Smooth muscle cell (in vitro differentiated cells): ENCODE measurements around the gene ITPKB. TPM values are rescaled to one million over a fixed set of nuclear protein-coding genes. Genes with fewer than 3 reads are reported as not detected.

Experiments used
- DNase-seq: peaks from one replicate; lab custom pipeline; 2025; ENCODE audit not compliant: unreplicated experiment; lab: John Stamatoyannopoulos, UW
- H2AFZ ChIP-seq: fragments of 200-600 bp; sonication (generic); 2 replicates; pipeline ENCODE4 v1.6.0; 2016; ENCODE audit warnings: antibody characterized with exemption, low read depth, mild to moderate bottlenecking
- H3F3A ChIP-seq: fragments of 200-600 bp; sonication (generic); 2 replicates; pipeline ENCODE4 v1.6.0; 2017; ENCODE audit warnings: antibody characterized with exemption, low read depth
- H3K27ac ChIP-seq: fragments of 200-600 bp; sonication (generic); 2 replicates; pipeline ENCODE4 v1.5.1; 2016; ENCODE audit warnings: low read depth, mild to moderate bottlenecking
- H3K27me3 ChIP-seq: fragments of 200-600 bp; sonication (generic); 2 replicates; pipeline ENCODE4 v1.6.1; 2016; ENCODE audit warnings: low read depth, mild to moderate bottlenecking
- H3K36me3 ChIP-seq: fragments of 200-600 bp; sonication (generic); 2 replicates; pipeline ENCODE4 v1.5.1; 2016; ENCODE audit warnings: low read depth
- H3K4me1 ChIP-seq: fragments of 200-600 bp; sonication (generic); 2 replicates; pipeline ENCODE4 v1.5.1; 2016; ENCODE audit warnings: low read depth
- H3K4me2 ChIP-seq: fragments of 200-600 bp; sonication (generic); 2 replicates; pipeline ENCODE4 v1.6.0; 2016; ENCODE audit warnings: mild to moderate bottlenecking
- H3K4me3 ChIP-seq: fragments of 200-600 bp; sonication (generic); 2 replicates; pipeline ENCODE4 v1.5.1; 2016; ENCODE audit warnings: mild to moderate bottlenecking
- H3K79me2 ChIP-seq: fragments of 200-600 bp; sonication (generic); 2 replicates; pipeline ENCODE4 v1.6.0; 2016; ENCODE audit warnings: low read depth, mild to moderate bottlenecking
- H3K9ac ChIP-seq: fragments of 200-600 bp; sonication (generic); 2 replicates; pipeline ENCODE4 v1.6.0; 2016; ENCODE audit warnings: low read depth
- H3K9me3 ChIP-seq: fragments of 200-600 bp; sonication (generic); replicated peaks from 2 replicates; pipeline ENCODE4 v1.5.1; 2016; ENCODE audit warnings: low read depth
- H4K20me1 ChIP-seq: fragments of 200-600 bp; sonication (generic); 2 replicates; pipeline ENCODE4 v1.6.0; 2016; ENCODE audit warnings: low read depth
- WGBS: methylation state at CpG from one replicate; pipeline ENCODE4 v1.1.7; 2016; ENCODE audit warnings: low lambda C conversion rate; 5-methylcytosine and 5-hydroxymethylcytosine counted together
- polyA plus RNA-seq: library from polyadenylated mRNA; unstranded; fragments of >200 nt; fragmentation: Nextera tagmentation; extraction: Ambion mirVana; gene quantifications from 2 replicates; pipeline ENCODE4 v1.2.1, GENCODE V29; 2016
- total RNA-seq: library from RNA; depleted of rRNA; stranded (reverse); fragments of >200 nt; gene quantifications from 2 replicates; pipeline ENCODE4 v1.2.3, GENCODE V29; 2014
- TF ChIP-seq, protein P1 (sequence below): fragments of 200-600 bp; sonication (generic); IDR thresholded peaks from 2 replicates; pipeline ENCODE4 v1.5.1; 2017; ENCODE audit warnings: borderline replicate concordance, mild to moderate bottlenecking, antibody characterized with exemption; ENCODE audit not compliant: insufficient read depth, poor library complexity, severe bottlenecking

ITPKB gene
- total and polyA plus RNA-seq, 2 experiments from 2014 or later: 8.9 to 11.4 TPM

DNA sequence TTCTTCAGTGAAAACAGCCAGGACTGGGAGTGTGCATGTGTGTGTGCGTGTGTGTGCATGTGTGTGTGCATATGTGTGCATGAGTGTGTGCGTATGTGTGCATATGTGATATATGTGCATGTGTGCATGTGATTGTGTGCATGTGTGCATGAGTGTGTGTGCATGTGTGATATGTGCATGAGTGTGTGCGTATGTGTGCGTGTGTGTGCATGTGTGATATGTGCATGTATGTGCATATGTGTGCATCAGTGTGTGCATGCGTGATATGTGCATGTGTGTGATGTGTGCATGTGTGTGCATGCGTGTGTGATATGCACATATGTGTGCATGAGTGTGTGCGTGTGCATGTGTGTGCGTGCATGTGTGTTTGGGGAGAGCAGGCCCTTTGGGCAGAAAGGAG is 89.8 kb downstream of the ITPKB start:
- Histone ChIP-seq H3K36me3 (no peaks in the 10 kb centered on the region), H3K4me3 (no peak overlapping the region), H3F3A (no peaks in the 10 kb centered on the region), H2AFZ (no peak overlapping the region), H3K27ac (no peak overlapping the region), H4K20me1 (no peaks in the 10 kb centered on the region), H3K9me3 (no peaks in the 10 kb centered on the region), H3K79me2 (no peaks in the 10 kb centered on the region), H3K9ac (no peak overlapping the region), H3K4me2 (no peak overlapping the region), H3K27me3 (no peaks in the 10 kb centered on the region), H3K4me1 (peaks cover 23% of the 10 kb centered on the region)
- DNase-seq: no peak
- WGBS: 96% methylated on average over 8 of the region's 8 CpGs
- TF ChIP-seq, protein P1, sequence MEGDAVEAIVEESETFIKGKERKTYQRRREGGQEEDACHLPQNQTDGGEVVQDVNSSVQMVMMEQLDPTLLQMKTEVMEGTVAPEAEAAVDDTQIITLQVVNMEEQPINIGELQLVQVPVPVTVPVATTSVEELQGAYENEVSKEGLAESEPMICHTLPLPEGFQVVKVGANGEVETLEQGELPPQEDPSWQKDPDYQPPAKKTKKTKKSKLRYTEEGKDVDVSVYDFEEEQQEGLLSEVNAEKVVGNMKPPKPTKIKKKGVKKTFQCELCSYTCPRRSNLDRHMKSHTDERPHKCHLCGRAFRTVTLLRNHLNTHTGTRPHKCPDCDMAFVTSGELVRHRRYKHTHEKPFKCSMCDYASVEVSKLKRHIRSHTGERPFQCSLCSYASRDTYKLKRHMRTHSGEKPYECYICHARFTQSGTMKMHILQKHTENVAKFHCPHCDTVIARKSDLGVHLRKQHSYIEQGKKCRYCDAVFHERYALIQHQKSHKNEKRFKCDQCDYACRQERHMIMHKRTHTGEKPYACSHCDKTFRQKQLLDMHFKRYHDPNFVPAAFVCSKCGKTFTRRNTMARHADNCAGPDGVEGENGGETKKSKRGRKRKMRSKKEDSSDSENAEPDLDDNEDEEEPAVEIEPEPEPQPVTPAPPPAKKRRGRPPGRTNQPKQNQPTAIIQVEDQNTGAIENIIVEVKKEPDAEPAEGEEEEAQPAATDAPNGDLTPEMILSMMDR: no peak

- no peak overlapping the region for H2AFZ ChIP-seq
- H4K20me1 ChIP-seq: no peaks in the 10 kb centered on the region
- no peak overlapping the region for H3K9ac ChIP-seq
- no peaks in the 10 kb centered on the region for H3K36me3 ChIP-seq
- H3K27ac ChIP-seq: no peak overlapping the region
- no peaks in the 10 kb centered on the region for H3F3A ChIP-seq
- H3K4me2 ChIP-seq: no peak overlapping the region
- 94% methylated on average over 6 of the region's 6 CpGs for WGBS
- H3K4me3 ChIP-seq: no peak overlapping the region
- no peaks in the 10 kb centered on the region for H3K79me2 ChIP-seq
- no peaks in the 10 kb centered on the region for H3K27me3 ChIP-seq
- TF ChIP-seq, protein P1: no peak
- H3K4me1 ChIP-seq: peaks cover 21% of the 10 kb centered on the region
- no peak for DNase-seq
- H3K9me3 ChIP-seq: no peaks in the 10 kb centered on the region
Observed at GRCh38 chr1:226648421-226648820, 90.7 kb downstream of the ITPKB start.

- Histone ChIP-seq H3K4me2 (no peak overlapping the region), H3K79me2 (no peaks in the 10 kb centered on the region), H3F3A (no peaks in the 10 kb centered on the region), H3K9me3 (no peaks in the 10 kb centered on the region), H3K27me3 (no peaks in the 10 kb centered on the region), H3K4me3 (no peak overlapping the region), H2AFZ (no peak overlapping the region), H3K36me3 (no peaks in the 10 kb centered on the region), H4K20me1 (no peaks in the 10 kb centered on the region), H3K27ac (no peak overlapping the region), H3K9ac (no peak overlapping the region), H3K4me1 (peaks cover 22% of the 10 kb centered on the region)
- TF ChIP-seq, protein P1: no peak
- DNase-seq: no peak
- 95% methylated on average over 8 of the region's 8 CpGs for WGBS
Observed at GRCh38 chr1:226647719-226648118, 91.4 kb downstream of the ITPKB start.

- no peak for DNase-seq
- WGBS: over 99% methylated on average over 16 of the region's 16 CpGs
- no peaks in the 10 kb centered on the region for H3F3A ChIP-seq
- no peaks in the 10 kb centered on the region for H3K9me3 ChIP-seq
- H2AFZ ChIP-seq: no peak overlapping the region
- H4K20me1 ChIP-seq: no peaks in the 10 kb centered on the region
- no peak overlapping the region for H3K9ac ChIP-seq
- no peak overlapping the region for H3K4me3 ChIP-seq
- peaks cover 22% of the 10 kb centered on the region for H3K4me1 ChIP-seq
- no peaks in the 10 kb centered on the region for H3K36me3 ChIP-seq
- no peak overlapping the region for H3K27ac ChIP-seq
- no peak overlapping the region for H3K4me2 ChIP-seq
- TF ChIP-seq, protein P1: no peak
- no peaks in the 10 kb centered on the region for H3K27me3 ChIP-seq
- H3K79me2 ChIP-seq: no peaks in the 10 kb centered on the region
Observed at GRCh38 chr1:226646870-226647449, 92.1 kb downstream of the ITPKB start.
